Measurements from ENCODE around the gene ORC4. TPM values are rescaled to one million over a fixed set of nuclear protein-coding genes. Genes with fewer than 3 reads are reported as not detected.
A peak's percentile ranks its signal among the peaks of the same experiment; 100 is the strongest.

The ORC4 gene
- total RNA-seq, 1 donor = 71.4 TPM

DNA sequence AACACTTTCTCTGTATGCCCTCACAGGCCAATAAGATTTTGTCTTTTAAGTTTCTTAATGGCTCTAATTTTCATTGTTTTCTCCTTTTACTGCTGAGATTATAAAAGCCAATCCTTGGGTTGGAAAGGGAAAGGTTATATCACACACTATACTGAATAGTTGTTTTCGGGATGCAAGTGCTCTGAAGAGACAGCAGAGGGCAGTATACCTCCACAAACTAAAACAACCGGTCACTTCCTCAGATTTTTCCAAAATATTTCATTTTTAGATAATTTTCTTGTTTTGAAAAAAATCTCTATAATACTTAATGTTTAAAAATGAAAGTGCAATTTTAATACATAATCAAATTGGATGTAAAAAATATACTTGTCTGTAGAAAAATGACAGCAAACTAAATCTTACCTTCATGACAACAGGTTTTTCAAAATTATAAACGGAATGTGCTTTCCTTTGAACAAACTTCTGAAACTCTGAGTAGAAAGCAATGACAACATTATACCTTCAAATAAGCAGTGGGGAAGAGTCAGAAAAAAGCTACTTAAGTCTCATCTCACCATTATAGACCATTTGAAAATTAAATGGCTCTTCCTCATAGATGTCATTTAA lies 82.7 kb downstream of the ORC4 start:
- peak; percentile 60 for DNase-seq (ENCODE audit: low read depth)
- TF ChIP-seq, protein P1, sequence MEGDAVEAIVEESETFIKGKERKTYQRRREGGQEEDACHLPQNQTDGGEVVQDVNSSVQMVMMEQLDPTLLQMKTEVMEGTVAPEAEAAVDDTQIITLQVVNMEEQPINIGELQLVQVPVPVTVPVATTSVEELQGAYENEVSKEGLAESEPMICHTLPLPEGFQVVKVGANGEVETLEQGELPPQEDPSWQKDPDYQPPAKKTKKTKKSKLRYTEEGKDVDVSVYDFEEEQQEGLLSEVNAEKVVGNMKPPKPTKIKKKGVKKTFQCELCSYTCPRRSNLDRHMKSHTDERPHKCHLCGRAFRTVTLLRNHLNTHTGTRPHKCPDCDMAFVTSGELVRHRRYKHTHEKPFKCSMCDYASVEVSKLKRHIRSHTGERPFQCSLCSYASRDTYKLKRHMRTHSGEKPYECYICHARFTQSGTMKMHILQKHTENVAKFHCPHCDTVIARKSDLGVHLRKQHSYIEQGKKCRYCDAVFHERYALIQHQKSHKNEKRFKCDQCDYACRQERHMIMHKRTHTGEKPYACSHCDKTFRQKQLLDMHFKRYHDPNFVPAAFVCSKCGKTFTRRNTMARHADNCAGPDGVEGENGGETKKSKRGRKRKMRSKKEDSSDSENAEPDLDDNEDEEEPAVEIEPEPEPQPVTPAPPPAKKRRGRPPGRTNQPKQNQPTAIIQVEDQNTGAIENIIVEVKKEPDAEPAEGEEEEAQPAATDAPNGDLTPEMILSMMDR (IDR thresholded peaks at IDR 0.05; ENCODE audit: insufficient read depth, low read length) = peak; percentile 88
- no peak overlapping the region for H3K4me3 ChIP-seq (ENCODE audit: low read depth, low read length)

DNA sequence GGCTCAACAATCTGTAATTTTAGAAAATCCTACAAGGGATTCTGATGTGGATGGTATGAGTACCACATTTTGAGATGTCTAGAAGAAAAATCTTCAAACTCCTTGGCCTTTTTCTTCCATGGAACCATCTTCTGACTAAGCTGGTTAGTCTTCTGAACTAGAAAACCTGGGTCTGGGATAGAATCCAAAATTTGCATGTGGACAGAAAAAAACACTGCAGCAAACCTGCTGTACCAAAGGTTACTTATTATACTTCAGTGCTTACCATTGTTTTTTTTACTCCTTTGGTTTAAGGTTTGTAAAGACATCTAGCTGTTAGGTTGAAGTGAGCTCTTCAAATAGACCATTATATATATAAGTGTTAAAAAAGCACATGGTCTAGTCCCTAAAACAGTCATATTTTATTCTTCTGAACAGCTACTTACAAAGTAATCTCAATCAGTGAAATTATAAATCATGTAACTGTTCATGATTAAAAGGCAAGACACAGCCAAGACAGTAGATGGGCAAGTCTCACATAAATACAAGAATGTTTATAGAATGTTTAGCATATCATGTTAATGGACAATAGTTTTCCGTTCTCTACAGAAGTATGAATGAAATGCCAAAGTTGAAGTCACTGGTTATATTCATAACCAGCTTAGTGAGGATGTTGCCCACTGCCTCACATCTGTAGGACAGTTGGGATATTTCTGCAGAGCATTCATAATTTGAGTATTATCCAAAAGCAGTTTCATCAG lies 85.5 kb downstream of the ORC4 start:
- TF ChIP-seq, protein P1 (IDR thresholded peaks at IDR 0.05; ENCODE audit: insufficient read depth, low read length) = no peak
- DNase-seq (ENCODE audit: low read depth) = peak; percentile 23
- no peak overlapping the region for H3K4me3 ChIP-seq (ENCODE audit: low read depth, low read length)

DNA sequence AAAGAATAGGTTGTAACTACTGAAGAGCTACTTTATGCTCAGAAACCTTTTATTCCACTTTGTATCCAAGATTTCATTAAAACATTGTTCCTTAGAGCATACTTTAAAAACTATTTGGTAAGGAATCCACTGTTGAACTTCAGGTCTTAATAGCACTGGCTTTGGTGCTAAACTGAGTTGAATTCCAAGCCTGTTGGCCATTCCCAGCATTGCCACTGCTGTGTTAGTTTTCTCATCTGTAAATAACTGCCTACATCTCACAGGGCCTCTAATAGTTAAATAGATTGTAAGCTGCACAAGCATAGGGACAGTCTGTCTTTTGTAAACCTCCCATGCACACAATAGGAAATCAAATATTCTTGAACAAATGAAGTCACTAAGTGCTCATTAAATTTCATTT lies 86.6 kb downstream of the ORC4 start:
- TF ChIP-seq, protein P1 (IDR thresholded peaks at IDR 0.05; ENCODE audit: insufficient read depth, low read length) = no peak
- no peak overlapping the region for H3K4me3 ChIP-seq (ENCODE audit: low read depth, low read length)
- no peak for DNase-seq (ENCODE audit: low read depth)

DNA sequence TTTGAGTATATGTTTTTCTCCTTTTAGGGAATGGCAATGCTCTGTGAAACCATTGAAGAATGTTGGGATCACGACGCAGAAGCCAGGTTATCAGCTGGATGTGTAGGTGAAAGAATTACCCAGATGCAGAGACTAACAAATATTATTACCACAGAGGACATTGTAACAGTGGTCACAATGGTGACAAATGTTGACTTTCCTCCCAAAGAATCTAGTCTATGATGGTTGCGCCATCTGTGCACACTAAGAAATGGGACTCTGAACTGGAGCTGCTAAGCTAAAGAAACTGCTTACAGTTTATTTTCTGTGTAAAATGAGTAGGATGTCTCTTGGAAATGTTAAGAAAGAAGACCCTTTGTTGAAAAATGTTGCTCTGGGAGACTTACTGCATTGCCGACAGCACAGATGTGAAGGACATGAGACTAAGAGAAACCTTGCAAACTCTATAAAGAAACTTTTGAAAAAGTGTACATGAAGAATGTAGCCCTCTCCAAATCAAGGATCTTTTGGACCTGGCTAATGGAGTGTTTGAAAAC lies 93.4 kb downstream of the ORC4 start:
- TF ChIP-seq, protein P1 (IDR thresholded peaks at IDR 0.05; ENCODE audit: insufficient read depth, low read length) = no peak
- no peak for DNase-seq (ENCODE audit: low read depth)
- H3K4me3 ChIP-seq (ENCODE audit: low read depth, low read length) = no peak overlapping the region

DNA sequence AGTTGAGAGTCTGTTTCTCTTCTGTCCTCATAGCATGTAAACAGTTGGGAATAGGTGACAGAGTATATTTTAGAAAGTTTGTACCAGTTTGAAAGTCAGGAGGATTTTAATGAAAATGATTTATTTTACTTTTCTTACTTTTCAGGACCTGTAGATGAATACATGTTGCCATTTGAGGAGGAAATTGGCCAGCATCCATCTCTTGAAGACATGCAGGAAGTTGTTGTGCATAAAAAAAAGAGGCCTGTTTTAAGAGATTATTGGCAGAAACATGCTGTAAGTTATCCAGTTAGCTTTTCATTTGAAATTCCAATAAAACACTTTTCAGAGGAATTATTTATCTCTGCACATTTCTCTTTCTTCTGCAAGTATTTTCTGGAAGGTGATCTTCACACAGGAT lies 94.7 kb downstream of the ORC4 start:
- peak; percentile 38 for DNase-seq (ENCODE audit: low read depth)
- no peak overlapping the region for H3K4me3 ChIP-seq (ENCODE audit: low read depth, low read length)
- TF ChIP-seq, protein P1 (IDR thresholded peaks at IDR 0.05; ENCODE audit: insufficient read depth, low read length) = no peak

DNA sequence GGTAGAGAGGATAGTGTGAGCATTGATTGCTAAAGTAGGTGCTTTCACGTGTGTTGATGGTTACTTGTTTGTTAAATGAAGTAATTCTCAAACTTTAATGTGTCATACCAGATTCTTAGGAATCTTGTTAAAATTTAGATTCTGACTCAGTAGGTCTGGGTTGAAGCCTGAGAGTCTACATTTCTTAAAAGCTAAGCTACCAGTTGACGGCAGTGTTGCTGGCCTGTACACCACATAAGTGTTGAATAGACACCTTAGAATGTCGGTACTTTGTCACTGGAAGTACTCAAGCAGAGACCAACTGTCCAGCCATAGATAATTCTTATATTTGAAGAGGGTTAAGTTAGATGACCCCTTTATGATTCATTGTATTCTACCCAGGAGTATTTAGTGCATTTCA lies 95.9 kb downstream of the ORC4 start:
- TF ChIP-seq, protein P1 (IDR thresholded peaks at IDR 0.05; ENCODE audit: insufficient read depth, low read length) = no peak
- DNase-seq (ENCODE audit: low read depth) = no peak
- no peak overlapping the region for H3K4me3 ChIP-seq (ENCODE audit: low read depth, low read length)

Measured in fibroblast of the aortic adventitia (primary cell).